Fibroblast of mammary gland (primary cell): ENCODE results near the gene FGF22.
A peak's percentile ranks its signal among the peaks of the same experiment; 100 is the strongest.
"Not testable (repeated sequence)": the region's sequence is repeated elsewhere in the genome, so short reads cannot be mapped to it uniquely, and the experiment has no call there.

Experiments
- DNase-seq: peaks from one replicate; pipeline ENCODE4 v3.0.0-alpha.2; 2010; ENCODE audit warnings: low read depth
- H3K4me3 ChIP-seq: 2 replicates; pipeline ENCODE4 v1.5.1; 2011; ENCODE audit warnings: low read depth, mild to moderate bottlenecking, low read length, moderate library complexity; ENCODE audit not compliant: control insufficient read depth
- CTCF ChIP-seq: conservative IDR thresholded peaks from 2 replicates; pipeline ENCODE4 v1.5.1; 2011; ENCODE audit warnings: low read depth, low read length, inconsistent platforms; ENCODE audit not compliant: control insufficient read depth, insufficient read depth

FGF22 gene

GRCh38 chr19:623974-624373, 15.7 kb upstream of the FGF22 start:
- TF ChIP-seq CTCF, result no peak
- peak; percentile 86 for DNase-seq

GRCh38 chr19:624433-625109, 15.1 kb upstream of the FGF22 start:
- H3K4me3 ChIP-seq, result no peak overlapping the region
- TF ChIP-seq CTCF, result no peak
- no peak for DNase-seq

More at GRCh38 chr19:623974-624373, 15.7 kb upstream of the FGF22 start:
- no peak overlapping the region for H3K4me3 ChIP-seq

DNA sequence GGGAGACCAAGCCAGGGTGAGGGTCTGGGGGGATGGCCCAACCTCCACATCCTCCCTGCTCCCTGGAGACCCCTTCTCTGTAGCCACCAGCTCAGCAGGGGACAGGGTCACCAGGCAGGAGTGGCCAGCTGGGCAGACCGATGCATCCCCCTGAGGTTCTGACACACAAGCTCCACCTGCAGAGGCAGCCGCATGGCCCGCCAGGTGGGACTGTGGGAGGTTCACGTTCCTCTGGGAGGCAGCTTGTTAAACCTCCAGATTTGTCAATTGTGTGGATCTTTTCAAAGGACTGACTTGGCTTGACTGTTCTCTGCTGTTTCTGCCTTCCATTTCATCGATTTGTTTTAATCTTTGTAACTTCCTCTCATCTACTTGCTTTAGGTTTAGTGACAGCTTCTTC, 14.4 kb upstream of the FGF22 start:
- no peak for TF ChIP-seq CTCF
- DNase-seq, result no peak

GRCh38 chr19:626566-626965, 13.1 kb upstream of the FGF22 start:
- H3K4me3 ChIP-seq, DNase-seq: not testable (repeated sequence)

More for the DNA sequence above, 14.4 kb upstream of the FGF22 start:
- no peak overlapping the region for H3K4me3 ChIP-seq

GRCh38 chr19:628168-628567, 11.5 kb upstream of the FGF22 start:
- no peak overlapping the region for H3K4me3 ChIP-seq
- DNase-seq, result no peak
- peak; percentile 30 for TF ChIP-seq CTCF

- not testable (repeated sequence) for H3K4me3 ChIP-seq
Measured at GRCh38 chr19:629515-629914, 10.2 kb upstream of the FGF22 start.

DNA sequence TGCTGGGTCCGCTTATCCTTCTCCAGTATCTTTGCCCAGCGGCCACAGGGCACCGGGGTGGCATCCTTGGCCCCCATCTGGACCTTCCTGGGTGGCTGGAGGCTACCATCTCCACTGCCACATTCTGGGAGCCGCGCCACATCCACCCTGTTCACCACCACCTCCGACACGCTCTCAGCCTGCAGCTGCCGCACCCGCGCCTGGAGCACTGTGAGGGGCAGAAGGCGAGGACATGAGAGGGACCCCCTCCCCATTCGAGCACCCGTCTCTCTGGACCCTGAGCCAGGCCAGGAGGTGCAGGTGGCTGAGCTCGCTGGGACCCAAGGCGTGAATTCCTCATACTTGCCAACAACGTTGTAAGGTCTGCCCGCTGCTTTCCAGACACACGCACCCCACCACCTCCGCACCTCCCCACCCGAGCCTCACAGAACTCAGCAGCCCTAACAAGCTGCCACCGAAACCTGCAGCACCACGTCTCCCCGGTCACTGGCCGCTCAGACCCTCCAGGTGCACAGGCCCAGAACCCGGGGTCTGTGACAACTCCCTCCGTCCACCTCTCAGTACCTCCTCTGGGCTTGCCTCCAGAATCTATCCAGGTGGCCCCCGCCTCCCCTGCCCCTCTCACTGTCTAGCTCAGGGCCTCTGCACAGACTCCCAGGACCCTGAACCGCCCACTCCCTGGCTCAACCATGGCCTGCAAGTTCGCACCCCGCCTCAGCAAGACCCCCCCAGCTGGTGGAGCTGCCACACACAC, 9.5 kb upstream of the FGF22 start:
- no peak for DNase-seq
- no peak overlapping the region for H3K4me3 ChIP-seq
- no peak for TF ChIP-seq CTCF

More at GRCh38 chr19:629515-629914, 10.2 kb upstream of the FGF22 start:
- not testable (repeated sequence) for DNase-seq

DNA sequence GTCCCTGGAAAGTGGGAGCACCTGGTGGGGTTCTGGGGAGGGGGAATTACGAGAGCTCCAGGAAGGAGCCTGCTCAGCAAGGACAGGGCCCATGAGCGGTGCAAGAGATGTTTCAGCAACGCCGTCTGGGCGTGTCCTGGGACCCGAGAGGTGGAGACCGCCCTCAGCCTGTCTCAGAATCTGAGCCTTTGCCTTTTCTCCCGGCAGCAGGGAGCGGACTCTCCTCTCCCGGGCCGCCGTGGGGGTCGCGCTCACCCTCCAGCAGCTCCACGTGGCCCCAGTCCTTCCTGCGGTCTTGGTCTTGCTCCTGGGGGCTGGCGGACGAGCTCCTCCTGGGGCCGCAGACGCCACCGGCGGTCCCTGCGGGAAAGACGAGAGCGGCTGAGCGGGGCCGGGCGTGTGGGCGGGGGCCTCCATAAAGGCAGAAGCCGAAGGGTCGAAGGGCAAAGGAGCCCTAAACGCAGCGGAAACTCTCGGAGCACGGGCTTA, 7.1 kb upstream of the FGF22 start:
- no peak for TF ChIP-seq CTCF
- peak overlapping the region; percentile 78 for H3K4me3 ChIP-seq
- DNase-seq, result peak; percentile 51
